HG03139 (cell line): Measurements from ENCODE around the gene BABAM1.

Experiments
- ATAC-seq: cut with Tn5 transposase; IDR thresholded peaks from one replicate; pipeline ENCODE4 v1.9.1; 2021; ENCODE audit not compliant: unreplicated experiment

BABAM1 gene

DNA sequence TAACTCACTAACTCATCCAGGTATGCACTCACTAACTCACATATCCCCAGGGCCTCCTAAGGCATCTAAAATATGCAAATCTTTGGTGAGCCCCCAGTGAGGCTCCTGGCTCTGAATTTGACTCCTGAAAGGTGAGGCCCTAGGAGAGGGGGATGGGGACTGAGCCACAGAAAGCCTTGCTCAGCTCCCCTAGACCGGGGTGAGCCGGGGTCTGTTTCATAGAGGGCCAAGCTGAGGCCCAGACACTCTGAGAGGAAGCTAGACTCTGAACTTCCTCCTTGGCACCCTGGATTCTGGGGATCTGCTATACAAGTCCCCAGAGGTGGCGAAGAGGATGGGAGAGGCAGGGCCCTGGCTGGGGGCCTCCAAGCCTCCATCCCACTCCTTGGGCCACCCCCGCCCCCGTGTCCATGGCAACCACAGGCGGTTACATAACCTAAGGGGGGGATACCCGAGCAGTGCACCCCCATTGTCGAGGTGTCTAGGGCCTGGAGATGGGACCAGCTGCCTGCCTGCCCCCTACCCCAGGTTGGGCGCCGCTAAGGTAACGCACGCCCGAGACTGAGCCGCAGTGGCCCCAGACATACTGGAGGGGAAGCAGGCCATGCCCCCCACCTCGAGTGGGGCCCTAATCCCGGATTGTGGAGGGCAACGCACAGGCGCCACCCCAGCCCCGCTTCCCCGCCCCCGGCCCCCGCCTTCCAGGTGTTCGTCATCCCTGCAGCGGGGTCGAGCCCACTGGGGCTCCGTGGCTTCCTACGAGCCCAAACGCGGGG is 35.3 kb downstream of the BABAM1 start:
- ATAC-seq = no peak

DNA sequence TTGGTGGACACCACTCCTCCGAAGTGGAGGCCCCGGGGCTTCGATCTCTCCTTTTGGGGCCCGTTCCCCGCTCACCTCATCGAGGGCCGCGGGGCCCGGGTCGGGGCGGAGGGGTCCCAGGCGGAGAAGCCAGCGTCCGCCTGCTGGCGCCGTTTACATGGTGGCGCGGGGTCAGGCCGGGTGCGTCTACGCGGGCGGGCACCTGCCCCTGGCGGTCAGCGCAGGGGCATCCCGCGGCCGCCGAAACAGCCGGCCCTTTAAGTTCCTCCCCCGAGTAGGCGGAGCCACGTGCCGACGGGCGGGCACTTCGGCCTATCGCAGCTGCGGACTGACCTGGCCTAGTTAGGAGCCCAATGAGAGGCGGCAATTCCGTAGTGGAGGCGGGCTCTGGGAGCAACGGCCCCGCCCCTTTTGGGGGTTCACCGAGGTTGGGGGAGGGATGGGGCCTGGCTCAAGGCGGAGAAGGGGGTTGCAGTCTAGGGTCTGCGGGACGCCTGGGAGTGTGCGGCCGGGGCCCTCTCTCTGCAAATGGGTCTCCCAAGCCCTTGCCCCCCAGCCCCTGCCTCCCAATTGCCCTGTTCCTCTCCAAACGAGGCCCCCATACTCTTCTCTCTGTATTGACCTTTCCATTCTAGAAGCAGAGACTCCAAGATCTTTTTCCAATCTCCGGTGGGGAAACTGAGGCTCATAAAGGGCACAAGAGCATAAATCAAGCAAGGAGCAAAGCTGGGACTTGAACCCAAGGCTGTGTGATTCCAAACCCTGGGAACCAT is 36.1 kb downstream of the BABAM1 start, which contains the start of gene ABHD8:
TSS of gene ABHD8 (minus strand) at position 259 of the 773 bp plus-strand sequence. CDS start 1,809 bp downstream, outside the sequence.
- peak; percentile 50 for ATAC-seq

DNA sequence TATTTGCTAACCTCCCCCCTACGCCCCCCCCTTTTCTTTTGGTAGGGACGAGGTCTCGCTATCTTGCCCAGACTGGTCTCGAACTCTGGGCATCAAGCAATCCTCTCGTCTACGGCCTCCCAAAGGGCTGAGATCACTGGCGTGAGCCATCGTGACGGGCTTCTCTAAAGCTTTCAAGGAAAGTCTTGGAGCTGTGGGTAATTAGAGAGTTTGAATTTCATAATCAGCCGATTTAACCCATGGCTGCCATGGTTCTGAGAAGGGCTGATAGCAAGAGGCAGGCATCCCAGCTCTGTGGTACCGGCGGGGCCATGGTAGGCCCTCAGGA is 36.7 kb downstream of the BABAM1 start:
- ATAC-seq = no peak

DNA sequence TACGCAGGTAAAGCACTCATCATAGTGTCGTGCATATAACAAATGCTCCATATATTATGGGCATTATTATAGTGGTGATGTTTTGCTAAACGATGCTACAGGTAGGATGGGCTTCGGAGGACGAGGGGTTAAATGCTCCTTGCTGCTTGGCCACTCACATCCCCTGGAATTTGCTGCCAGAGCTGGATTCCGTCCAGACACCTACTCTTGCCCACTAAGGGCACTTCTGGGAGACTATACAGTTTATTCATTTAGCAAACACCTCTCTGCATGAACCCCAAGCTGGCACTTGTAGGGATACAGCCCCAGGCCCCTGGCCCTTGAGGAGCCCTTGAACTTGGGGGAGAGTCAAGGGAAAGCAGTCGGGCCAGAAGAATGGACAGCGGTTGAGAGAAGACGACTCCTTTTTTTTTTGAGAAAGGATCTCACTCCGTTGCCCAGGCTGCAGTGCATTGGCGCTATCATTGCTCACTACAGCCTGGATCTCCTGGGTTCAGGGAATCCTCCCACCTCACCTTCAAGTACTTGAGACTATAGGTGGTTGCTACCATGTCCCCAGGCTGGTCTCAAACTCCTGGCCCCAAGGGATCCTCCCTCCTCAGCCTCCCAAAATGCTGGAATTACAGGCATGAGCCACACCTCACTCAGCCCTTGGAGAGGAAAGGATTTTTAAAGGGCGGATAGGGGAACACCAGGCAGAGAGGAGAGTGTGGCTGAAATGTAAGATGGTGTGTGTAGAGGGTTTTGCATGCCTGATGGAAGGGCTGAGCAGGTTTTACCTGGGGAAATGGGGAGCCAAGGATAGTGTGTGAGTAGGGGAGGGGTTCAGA is 37.4 kb downstream of the BABAM1 start:
- no peak for ATAC-seq

DNA sequence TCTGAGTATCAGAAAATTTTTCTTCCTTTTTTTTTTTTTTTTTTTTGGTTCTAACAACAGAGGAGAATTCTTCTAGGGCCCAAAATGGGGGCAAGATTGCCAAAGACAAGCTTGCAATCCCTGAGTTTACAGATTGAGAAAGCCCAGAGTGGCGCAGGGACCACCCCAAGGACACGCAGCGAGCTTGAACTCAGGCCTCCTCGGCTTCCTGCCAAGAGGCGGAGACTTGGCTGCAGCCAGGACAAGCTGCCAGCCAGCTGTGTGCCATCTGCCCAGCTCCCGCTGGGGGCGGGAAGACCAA is 37.9 kb downstream of the BABAM1 start:
- ATAC-seq = no peak

DNA sequence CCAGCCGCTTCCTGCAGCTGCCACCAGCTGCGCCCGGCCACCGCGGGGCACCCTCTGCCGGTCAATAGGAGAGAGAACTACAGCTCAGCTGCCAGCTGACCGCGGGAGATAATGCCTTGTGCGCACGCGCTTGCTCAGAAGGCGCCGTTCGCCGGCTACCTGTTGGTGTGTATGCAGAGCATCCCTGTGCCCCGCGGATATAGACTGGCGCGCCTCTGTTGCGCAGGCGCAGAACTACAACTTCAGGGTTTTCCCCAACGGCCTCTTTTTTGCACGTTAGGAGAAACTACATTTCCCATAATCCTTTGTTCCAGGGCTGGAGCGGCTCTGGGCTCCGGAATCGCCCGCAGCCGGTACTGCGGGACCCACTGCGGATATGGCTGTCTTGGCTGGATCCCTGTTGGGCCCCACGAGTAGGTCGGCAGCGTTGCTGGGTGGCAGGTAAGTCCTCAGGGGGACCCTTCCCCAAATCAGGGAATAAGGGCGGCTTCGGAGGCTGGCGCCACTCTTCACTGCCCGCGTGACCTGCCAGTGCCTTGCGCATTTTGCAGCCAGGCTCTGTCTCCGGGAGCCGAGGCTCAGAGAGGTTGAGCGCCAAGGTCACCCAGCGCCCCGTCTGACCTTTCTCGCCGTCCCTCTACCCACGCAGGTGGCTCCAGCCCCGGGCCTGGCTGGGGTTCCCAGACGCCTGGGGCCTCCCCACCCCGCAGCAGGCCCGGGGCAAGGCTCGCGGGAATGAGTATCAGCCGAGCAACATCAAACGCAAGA is 38.5 kb downstream of the BABAM1 start, which contains the start of gene MRPL34:
TSS of gene MRPL34 (plus strand) at position 356 of the 768 bp plus-strand sequence. CDS start at position 377, 21 bp downstream.
- ATAC-seq = peak; percentile 46

DNA sequence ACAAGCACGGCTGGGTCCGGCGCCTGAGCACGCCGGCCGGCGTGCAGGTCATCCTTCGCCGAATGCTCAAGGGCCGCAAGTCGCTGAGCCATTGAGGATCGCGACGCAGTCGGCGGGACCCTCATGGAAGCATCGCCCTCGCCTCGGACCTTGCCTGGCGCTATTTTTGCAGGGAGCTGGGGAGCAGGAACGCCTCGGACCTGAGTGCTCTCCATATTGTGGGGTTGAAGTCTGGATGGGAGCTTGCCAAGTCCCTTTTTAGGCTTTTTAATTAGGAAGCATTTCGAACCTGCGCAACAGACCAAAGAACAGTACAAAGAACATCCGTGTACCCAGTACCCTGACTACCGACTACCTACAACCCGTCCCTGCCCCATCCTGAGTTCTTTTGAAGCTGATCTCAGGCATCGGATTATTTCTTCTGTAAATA is 39.1 kb downstream of the BABAM1 start:
- ATAC-seq = no peak

DNA sequence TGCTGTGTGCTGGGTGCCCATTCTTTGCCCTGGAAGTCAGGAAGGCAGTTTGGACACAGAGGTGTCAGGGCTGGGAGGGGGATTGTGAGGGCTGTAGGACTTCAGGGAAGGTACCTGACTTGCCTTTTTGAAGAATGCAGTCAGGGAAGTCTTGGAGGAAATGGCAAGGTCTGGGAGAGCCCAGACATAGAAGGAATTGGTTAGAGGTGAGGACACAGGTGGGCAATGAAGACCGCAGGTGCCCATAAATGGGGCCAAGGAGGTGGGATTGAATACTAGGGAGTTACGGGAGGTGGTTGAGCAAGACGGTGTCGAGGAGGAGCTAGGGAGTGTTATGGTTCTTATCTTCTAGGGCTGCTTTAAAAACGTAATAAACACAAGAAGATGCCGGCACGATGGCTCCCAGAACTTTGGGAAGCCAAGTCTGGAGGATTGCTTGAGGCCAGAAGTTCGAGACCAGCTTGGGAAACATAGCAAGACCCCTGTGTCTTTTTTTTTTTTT is 40.7 kb downstream of the BABAM1 start:
- no peak for ATAC-seq

DNA sequence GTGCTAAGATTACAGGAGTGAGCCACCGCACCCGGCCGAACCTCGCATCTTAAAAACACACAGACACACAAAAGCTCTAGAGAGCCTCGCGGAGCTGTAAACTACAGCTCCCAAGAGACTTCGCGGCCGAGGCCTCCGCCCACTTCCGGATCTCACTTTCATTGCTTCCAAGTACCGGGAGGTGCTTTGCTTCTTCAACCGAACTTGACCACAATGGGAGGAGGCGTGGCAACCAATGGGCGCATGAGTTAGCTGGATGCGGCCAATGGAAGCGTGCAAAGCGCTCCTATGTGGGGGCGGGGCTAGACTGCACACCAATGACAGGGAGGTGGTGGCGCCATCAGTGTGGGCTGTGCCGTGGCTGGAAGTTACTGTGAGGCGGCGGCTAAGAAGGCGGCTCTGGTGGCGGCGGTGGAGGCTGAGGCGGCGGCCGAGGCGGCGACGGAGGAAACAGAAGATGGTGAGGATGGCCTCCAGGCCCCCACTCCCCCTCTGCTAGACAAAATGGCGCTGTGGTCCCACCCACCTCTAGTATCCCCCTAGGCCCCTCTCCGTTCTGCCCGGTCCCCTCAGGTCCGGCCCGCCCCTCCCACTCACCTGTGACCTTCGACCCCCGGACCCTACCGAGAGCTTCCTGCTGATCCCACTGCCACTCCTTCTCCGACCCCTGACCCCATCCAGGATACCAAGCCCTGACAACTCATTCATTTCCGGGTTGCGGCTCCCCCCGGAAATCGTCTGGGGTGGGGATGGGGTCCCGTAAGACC is 42.1 kb downstream of the BABAM1 start, which contains the start of gene DDA1:
TSS of gene DDA1 (plus strand) at position 366 of the 767 bp plus-strand sequence. CDS start at position 458, 92 bp downstream.
- ATAC-seq = peak; percentile 49

DNA sequence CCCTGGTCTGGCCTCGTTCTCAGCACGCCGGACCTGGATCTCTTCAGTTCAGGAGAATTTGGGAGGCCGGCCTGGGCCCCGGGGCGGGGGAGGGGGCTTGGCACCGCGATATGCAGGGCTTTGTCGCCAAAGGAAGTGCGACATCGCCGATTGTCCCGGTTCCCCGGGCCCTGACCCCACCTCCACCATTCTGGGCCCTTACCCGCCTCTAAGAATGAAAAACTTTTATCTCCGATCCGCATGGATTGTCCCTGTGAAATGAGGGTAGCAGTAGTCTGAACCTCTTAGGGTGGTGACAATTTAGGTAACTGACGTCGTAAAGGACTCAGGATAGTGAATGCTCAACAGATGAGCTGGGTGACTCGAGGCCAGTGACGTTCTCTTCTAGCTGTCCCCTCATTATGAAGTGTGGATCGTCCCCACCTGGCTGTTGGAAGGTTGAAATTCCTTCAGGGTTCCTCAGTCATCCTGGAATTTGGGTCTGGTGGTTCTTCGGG is 42.8 kb downstream of the BABAM1 start:
- no peak for ATAC-seq

DNA sequence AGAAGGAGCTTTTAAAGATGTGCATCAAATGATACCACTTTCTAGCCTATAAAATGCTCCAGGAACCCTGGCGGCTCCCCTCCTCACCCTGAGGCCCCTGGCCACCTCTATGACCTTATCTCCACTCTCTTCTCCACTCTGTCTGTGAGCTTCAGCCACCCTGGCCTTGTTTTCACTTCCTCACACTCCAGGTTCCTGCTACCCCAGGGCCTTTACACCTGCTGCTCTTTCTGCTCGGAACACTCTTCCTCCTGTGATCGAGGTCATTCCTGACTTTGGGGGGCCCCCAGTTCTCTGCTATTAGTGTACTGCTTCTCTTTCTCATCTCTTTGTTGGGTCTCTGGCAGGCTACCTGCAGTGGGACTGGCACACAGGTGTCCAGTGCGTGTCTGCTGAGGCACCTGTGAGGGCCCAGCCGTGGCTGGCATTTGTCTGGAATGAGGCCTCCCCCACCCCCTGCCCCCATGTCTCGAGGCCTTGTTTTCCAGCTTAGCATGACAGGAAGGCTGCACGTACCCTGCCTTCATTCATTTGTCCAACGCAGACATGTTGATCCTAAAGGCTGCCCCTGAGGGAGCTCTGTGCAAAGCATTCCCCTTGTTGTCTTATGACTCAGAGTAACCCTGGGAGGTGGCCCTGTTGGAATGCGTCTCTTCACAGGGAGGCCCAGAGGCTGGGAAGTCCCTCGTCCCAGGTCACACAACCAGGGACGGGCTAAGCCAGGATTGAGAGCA is 44.4 kb downstream of the BABAM1 start:
- ATAC-seq = no peak

DNA sequence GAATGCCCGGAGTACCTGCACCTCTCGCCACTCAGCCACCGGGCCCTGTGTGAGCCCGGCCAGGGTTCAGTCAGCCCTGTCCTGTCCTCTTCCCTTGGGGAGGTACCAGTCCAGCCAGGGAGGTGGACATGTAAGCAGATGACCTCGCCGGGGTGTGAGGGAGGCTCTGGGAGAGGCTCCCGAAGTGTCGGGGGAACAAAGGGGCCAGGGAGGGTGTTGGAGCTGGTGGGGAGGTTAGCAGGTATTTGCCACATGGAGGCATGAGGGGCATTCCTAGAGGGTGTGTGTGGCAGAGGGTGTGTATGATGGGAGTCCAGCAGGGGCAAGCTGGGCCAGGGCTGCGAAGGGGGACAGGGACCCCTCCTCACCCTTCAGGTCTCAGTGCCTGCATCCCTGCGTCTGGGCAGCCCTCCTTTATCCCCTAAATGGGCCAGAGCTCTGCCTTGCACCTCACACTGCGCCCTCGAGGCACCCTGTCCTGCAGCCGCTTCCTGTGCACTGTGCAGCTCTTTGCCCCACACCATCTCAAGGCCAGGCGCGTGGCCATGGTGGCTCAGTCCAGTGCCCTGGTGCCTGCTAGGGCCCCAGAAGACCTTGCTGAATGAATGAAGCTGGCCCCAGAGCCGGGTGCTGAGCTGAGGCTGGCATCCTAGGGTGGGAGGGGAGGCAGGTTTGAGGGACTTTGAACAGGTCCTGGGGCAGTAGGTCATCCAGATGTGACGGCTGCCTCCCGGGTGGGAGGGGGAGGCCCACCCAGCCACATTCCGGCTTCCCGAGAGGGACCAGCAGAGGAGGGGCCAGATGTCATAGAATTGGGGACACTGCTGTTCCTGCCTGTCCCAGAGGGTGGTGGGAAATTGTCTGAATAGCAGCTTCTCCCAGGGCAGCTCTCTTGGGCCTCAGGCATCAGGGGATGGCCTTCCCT is 45.2 kb downstream of the BABAM1 start:
- no peak for ATAC-seq

DNA sequence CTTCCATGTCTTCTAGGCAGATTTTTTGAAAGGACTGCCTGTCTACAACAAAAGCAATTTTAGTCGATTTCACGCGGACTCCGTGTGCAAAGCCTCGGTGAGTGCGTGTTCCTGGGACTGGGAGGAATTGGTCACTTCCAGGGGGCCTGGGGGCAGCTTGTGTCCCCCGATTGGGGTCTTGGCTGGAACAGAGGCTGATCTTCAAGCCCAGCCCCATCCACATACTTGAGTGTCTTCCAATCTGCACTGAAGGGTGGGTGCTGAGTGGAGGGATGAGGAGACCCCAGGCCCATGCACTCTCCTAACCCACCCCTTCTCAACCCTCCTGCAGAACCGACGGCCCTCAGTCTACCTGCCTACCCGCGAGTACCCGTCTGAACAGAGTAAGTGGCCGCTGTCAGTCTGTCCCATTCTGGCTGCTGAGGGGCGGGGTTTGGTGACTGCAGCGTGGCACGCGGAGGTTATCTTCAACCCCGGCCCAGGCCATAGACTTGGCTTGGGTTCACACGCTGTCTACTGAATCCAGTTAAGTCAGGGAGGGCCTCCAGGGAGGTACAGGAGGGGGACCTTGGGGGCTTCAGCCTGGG is 46.9 kb downstream of the BABAM1 start:
- ATAC-seq = no peak

DNA sequence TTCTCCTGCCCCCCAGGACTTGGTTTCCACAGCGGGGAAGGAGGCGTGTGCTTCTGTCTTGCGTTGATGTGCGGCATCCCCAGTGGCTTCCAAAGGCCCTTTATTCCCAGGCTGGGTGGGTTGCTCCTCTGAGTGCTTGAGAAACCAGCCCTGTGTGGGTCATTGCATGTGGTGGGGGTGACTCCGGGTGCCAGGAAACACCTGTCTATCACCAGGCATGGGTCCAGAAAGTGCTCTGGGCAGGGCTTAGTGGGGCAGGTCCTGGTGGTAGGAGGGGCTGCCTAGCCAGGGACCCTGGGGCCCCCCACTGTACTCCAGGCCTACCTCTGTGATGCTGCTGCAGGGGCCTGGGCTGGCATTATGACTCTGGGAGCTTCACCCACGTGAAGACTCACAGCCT is 51.7 kb downstream of the BABAM1 start:
- no peak for ATAC-seq

DNA sequence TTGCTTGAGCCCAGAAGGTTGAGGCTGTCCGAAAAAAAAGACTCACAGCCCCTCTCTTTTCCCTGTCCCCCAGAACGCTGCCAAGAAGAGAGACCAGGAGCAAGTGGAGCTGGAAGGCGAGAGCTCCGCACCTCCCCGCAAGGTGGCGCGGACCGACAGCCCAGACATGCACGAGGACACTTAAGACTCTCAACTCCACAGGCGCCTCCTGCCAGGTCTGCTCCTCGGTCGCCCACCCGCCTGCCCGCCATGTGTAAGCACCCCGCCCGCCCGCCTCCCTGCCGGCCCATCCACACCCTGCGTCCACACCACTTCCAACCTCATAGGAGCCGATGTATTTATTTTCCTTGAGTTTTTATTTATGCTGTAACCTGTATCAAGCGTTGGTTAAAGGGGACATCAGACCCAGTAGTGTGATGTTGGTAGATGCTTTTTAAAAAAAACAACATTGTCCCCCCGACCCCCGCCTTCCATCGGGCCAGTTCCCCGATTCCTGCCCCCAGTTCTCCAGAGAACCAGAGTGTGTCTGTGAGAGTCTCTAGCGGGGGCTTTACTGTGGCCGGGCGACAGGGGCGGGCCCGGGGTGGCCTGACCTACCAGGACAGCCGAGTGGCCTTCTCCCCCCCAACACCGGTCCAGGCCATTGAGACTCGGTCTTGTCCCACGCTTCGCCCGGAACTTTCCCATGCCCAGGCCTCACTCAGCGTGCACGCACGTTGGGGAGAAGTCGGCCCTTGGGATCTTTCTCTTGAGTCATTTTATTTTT is 52.4 kb downstream of the BABAM1 start:
- ATAC-seq = no peak

DNA sequence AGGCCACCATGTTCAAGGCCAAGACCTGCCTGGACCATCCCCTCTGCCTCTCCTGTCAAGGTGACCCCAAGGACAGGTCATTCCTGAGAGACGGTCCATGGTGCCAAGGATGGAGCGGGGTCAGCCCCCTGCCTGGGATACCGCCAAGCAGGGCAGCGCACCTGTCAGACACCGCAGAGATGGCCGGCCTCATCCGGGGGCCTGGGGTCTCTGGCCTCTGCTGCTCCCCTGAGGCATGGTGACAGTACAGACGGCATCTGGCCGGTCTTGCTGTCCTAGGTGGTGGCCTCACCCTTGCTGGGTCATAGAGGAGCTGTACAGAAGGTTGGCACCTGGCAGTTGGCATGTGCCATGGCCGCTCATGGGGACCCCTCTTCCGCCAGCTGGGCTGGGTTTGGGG is 53.2 kb downstream of the BABAM1 start:
- ATAC-seq = no peak
